ENCODE measurements around the gene S1PR4.

Gene S1PR4

GRCh38 chr19:3131168-3131567 is 47.4 kb upstream of the S1PR4 start:
- peak overlapping the region; percentile 85 for H3K27ac ChIP-seq (replicated peaks)
- TF ChIP-seq POLR2AphosphoS5 (IDR thresholded peaks at IDR 0.05; ENCODE audit: low read depth) = peak; percentile 93
- TF ChIP-seq CTCF (IDR thresholded peaks at IDR 0.05; ENCODE audit: insufficient read depth, low read length) = no peak
- no peak for TF ChIP-seq REST (IDR thresholded peaks at IDR 0.05; ENCODE audit: insufficient replicate concordance, low read depth)
- peak; percentile 82 for TF ChIP-seq SPI1 (IDR thresholded peaks at IDR 0.05; ENCODE audit: borderline replicate concordance, low read depth)
- TF ChIP-seq GABPA (IDR thresholded peaks at IDR 0.05; ENCODE audit: low read depth) = peak; percentile 47; the same call in 1 of the 2 replicates
- no peaks in the 10 kb centered on the region for H3K27me3 ChIP-seq (ENCODE audit: insufficient read depth, poor library complexity, severe bottlenecking)
- peak overlapping the region; percentile 6; the same call in 1 of the 2 replicates for H3K4me3 ChIP-seq (replicated peaks; ENCODE audit: insufficient read depth, low read length)
- peak; percentile 57 to 87 for DNase-seq (ENCODE audit: low read depth in 1 of 2, low spot score in 1 of 2)

- no peaks in the 10 kb centered on the region for H3K27me3 ChIP-seq (ENCODE audit: insufficient read depth, poor library complexity, severe bottlenecking)
Observed at GRCh38 chr19:3132971-3133792, 45.4 kb upstream of the S1PR4 start.

GRCh38 chr19:3133793-3134116 is 44.8 kb upstream of the S1PR4 start:
- DNase-seq (ENCODE audit: low read depth in 1 of 2, low spot score in 1 of 2) = no peak
- H3K27ac ChIP-seq (replicated peaks) = peak overlapping the region; percentile 85
- H3K4me3 ChIP-seq (replicated peaks; ENCODE audit: insufficient read depth, low read length) = no peak overlapping the region
- no peaks in the 10 kb centered on the region for H3K27me3 ChIP-seq (ENCODE audit: insufficient read depth, poor library complexity, severe bottlenecking)
- TF ChIP-seq GABPA (IDR thresholded peaks at IDR 0.05; ENCODE audit: low read depth) = no peak
- no peak for TF ChIP-seq CTCF (IDR thresholded peaks at IDR 0.05; ENCODE audit: insufficient read depth, low read length)
- TF ChIP-seq SPI1 (IDR thresholded peaks at IDR 0.05; ENCODE audit: borderline replicate concordance, low read depth) = no peak
- no peak for TF ChIP-seq REST (IDR thresholded peaks at IDR 0.05; ENCODE audit: insufficient replicate concordance, low read depth)
- no peak for TF ChIP-seq POLR2AphosphoS5 (IDR thresholded peaks at IDR 0.05; ENCODE audit: low read depth)

More at GRCh38 chr19:3132971-3133792, 45.4 kb upstream of the S1PR4 start:
- TF ChIP-seq REST (IDR thresholded peaks at IDR 0.05; ENCODE audit: insufficient replicate concordance, low read depth) (no peak), POLR2AphosphoS5 (IDR thresholded peaks at IDR 0.05; ENCODE audit: low read depth) (peak; percentile 96), SPI1 (IDR thresholded peaks at IDR 0.05; ENCODE audit: borderline replicate concordance, low read depth) (peak; percentile 84)
- peak; percentile 85 to 95 for DNase-seq (ENCODE audit: low read depth in 1 of 2, low spot score in 1 of 2)
- Histone ChIP-seq H3K27ac (replicated peaks) (peak overlapping the region; percentile 85), H3K4me3 (replicated peaks; ENCODE audit: insufficient read depth, low read length) (peak overlapping the region; percentile 20; the same call in 1 of the 2 replicates)

All from HL-60 (cell line).